Smooth muscle cell (in vitro differentiated cells): ENCODE results near the gene EEF1A1. TPM values are rescaled to one million over a fixed set of nuclear protein-coding genes. Genes with fewer than 3 reads are reported as not detected.
"Not testable (repeated sequence)": the region's sequence is repeated elsewhere in the genome, so short reads cannot be mapped to it uniquely, and the experiment has no call there.

Experiments used
- DNase-seq: peaks from one replicate; lab custom pipeline; 2025; ENCODE audit not compliant: unreplicated experiment; lab: John Stamatoyannopoulos, UW
- H2AFZ ChIP-seq: fragments of 200-600 bp; sonication (generic); 2 replicates; pipeline ENCODE4 v1.6.0; 2016; ENCODE audit warnings: antibody characterized with exemption, low read depth, mild to moderate bottlenecking
- H3F3A ChIP-seq: fragments of 200-600 bp; sonication (generic); 2 replicates; pipeline ENCODE4 v1.6.0; 2017; ENCODE audit warnings: antibody characterized with exemption, low read depth
- H3K27ac ChIP-seq: fragments of 200-600 bp; sonication (generic); 2 replicates; pipeline ENCODE4 v1.5.1; 2016; ENCODE audit warnings: low read depth, mild to moderate bottlenecking
- H3K27me3 ChIP-seq: fragments of 200-600 bp; sonication (generic); 2 replicates; pipeline ENCODE4 v1.6.1; 2016; ENCODE audit warnings: low read depth, mild to moderate bottlenecking
- H3K36me3 ChIP-seq: fragments of 200-600 bp; sonication (generic); 2 replicates; pipeline ENCODE4 v1.5.1; 2016; ENCODE audit warnings: low read depth
- H3K4me1 ChIP-seq: fragments of 200-600 bp; sonication (generic); 2 replicates; pipeline ENCODE4 v1.5.1; 2016; ENCODE audit warnings: low read depth
- H3K4me2 ChIP-seq: fragments of 200-600 bp; sonication (generic); 2 replicates; pipeline ENCODE4 v1.6.0; 2016; ENCODE audit warnings: mild to moderate bottlenecking
- H3K4me3 ChIP-seq: fragments of 200-600 bp; sonication (generic); 2 replicates; pipeline ENCODE4 v1.5.1; 2016; ENCODE audit warnings: mild to moderate bottlenecking
- H3K79me2 ChIP-seq: fragments of 200-600 bp; sonication (generic); 2 replicates; pipeline ENCODE4 v1.6.0; 2016; ENCODE audit warnings: low read depth, mild to moderate bottlenecking
- H3K9ac ChIP-seq: fragments of 200-600 bp; sonication (generic); 2 replicates; pipeline ENCODE4 v1.6.0; 2016; ENCODE audit warnings: low read depth
- H3K9me3 ChIP-seq: fragments of 200-600 bp; sonication (generic); replicated peaks from 2 replicates; pipeline ENCODE4 v1.5.1; 2016; ENCODE audit warnings: low read depth
- H4K20me1 ChIP-seq: fragments of 200-600 bp; sonication (generic); 2 replicates; pipeline ENCODE4 v1.6.0; 2016; ENCODE audit warnings: low read depth
- CTCF ChIP-seq: fragments of 200-600 bp; sonication (generic); IDR thresholded peaks from 2 replicates; pipeline ENCODE4 v1.5.1; 2017; ENCODE audit warnings: borderline replicate concordance, mild to moderate bottlenecking, antibody characterized with exemption; ENCODE audit not compliant: insufficient read depth, poor library complexity, severe bottlenecking
- WGBS: methylation state at CpG from one replicate; pipeline ENCODE4 v1.1.7; 2016; ENCODE audit warnings: low lambda C conversion rate; 5-methylcytosine and 5-hydroxymethylcytosine counted together
- polyA plus RNA-seq: library from polyadenylated mRNA; unstranded; fragments of >200 nt; fragmentation: Nextera tagmentation; extraction: Ambion mirVana; gene quantifications from 2 replicates; pipeline ENCODE4 v1.2.1, GENCODE V29; 2016
- total RNA-seq: library from RNA; depleted of rRNA; stranded (reverse); fragments of >200 nt; gene quantifications from 2 replicates; pipeline ENCODE4 v1.2.3, GENCODE V29; 2014

EEF1A1 gene
- total and polyA plus RNA-seq, 2 experiments from 2014 or later: 2,147 to 8,046 TPM

GRCh38 chr6:73556836-73557235 lies 36.0 kb upstream of the EEF1A1 start:
- no peak for TF ChIP-seq CTCF
- H3K27me3 ChIP-seq: no peaks in the 10 kb centered on the region
- 30% methylated on average over 1 of the region's 1 CpG for WGBS
- peaks cover 19% of the 10 kb centered on the region for H3K4me1 ChIP-seq
- DNase-seq: no peak
- peaks cover 11% of the 10 kb centered on the region for H3F3A ChIP-seq
- H3K36me3 ChIP-seq: no peaks in the 10 kb centered on the region
- no peaks in the 10 kb centered on the region for H4K20me1 ChIP-seq
- peak overlapping the region; percentile 18 for H3K4me2 ChIP-seq
- no peak overlapping the region for H3K9ac ChIP-seq
- H3K4me3 ChIP-seq: no peak overlapping the region
- no peak overlapping the region for H3K27ac ChIP-seq
- no peaks in the 10 kb centered on the region for H3K79me2 ChIP-seq
- peak overlapping the region; percentile 71 for H2AFZ ChIP-seq
- no peaks in the 10 kb centered on the region for H3K9me3 ChIP-seq

- H3K4me3 ChIP-seq, H3K27me3 ChIP-seq, H3K4me2 ChIP-seq, H3K79me2 ChIP-seq, DNase-seq, H3K36me3 ChIP-seq, H4K20me1 ChIP-seq, H3K27ac ChIP-seq, H3K9ac ChIP-seq, H3K9me3 ChIP-seq, H2AFZ ChIP-seq: not testable (repeated sequence)
- peaks cover 11% of the 10 kb centered on the region for H3F3A ChIP-seq
- peaks cover 16% of the 10 kb centered on the region for H3K4me1 ChIP-seq
- WGBS: 45% methylated on average over 11 of the region's 11 CpGs
These were observed 34.6 kb upstream of the EEF1A1 start for GRCh38 chr6:73555380-73555949.

GRCh38 chr6:73551115-73551514 lies 30.3 kb upstream of the EEF1A1 start:
- 99% methylated on average over 4 of the region's 4 CpGs for WGBS
- not testable (repeated sequence) for H3K27ac ChIP-seq, H3K9me3 ChIP-seq, H3K36me3 ChIP-seq, H2AFZ ChIP-seq, H3K4me3 ChIP-seq, H3K4me2 ChIP-seq, H3K4me1 ChIP-seq, DNase-seq, H4K20me1 ChIP-seq, H3F3A ChIP-seq, H3K27me3 ChIP-seq, H3K79me2 ChIP-seq, H3K9ac ChIP-seq

- H3K9me3 ChIP-seq: no peaks in the 10 kb centered on the region
- H3K79me2 ChIP-seq: no peaks in the 10 kb centered on the region
- H3K36me3 ChIP-seq: no peaks in the 10 kb centered on the region
- H3K9ac ChIP-seq: no peak overlapping the region
- H3K4me2 ChIP-seq: no peak overlapping the region
- DNase-seq: no peak
- 88% methylated on average over 12 of the region's 12 CpGs for WGBS
- H3K4me3 ChIP-seq: no peak overlapping the region
- TF ChIP-seq CTCF: no peak
- H3F3A ChIP-seq: no peaks in the 10 kb centered on the region
- no peaks in the 10 kb centered on the region for H3K4me1 ChIP-seq
- no peaks in the 10 kb centered on the region for H4K20me1 ChIP-seq
- no peak overlapping the region for H2AFZ ChIP-seq
- H3K27me3 ChIP-seq: no peaks in the 10 kb centered on the region
- H3K27ac ChIP-seq: no peak overlapping the region
These were observed 27.9 kb upstream of the EEF1A1 start for GRCh38 chr6:73548458-73549446.
